Psoas muscle (tissue), 8 donors: ENCODE measurements around the gene PSG11. TPM values are rescaled to one million over a fixed set of nuclear protein-coding genes. Genes with fewer than 3 reads are reported as not detected.

Experiments used
- ATAC-seq, 4 donors: fragments of 200-7000 bp; cut with Tn5 transposase; one replicate each; pipeline ENCODE4 v1.9.1; 2020; ENCODE audit warnings: moderate library complexity in 3 of 4, mild to moderate bottlenecking in 2 of 4
- DNase-seq, 2 donors: peaks; one replicate each; pipeline ENCODE4 v3.0.0-alpha.2; 2020
- H3K27ac ChIP-seq: fragments of 200-600 bp; one replicate; pipeline ENCODE4 v1.8.0; 2022
- H3K27me3 ChIP-seq, 3 donors: fragments of 200-600 bp in 1 of 3; one replicate each; pipeline versions ENCODE4 v1.6.1 to v1.8.0; 2013 to 2022; ENCODE audit warnings: low read length in 2 of 3, mild to moderate bottlenecking in 2 of 3, moderate library complexity in 1 of 3; ENCODE audit not compliant: insufficient read depth in 3 of 3
- H3K36me3 ChIP-seq, 2 donors: fragments of 200-600 bp in 1 of 2; one replicate each; pipeline versions ENCODE4 v1.6.1 to v1.8.0; 2013 to 2022; ENCODE audit warnings: low read depth in 1 of 2, mild to moderate bottlenecking in 1 of 2, moderate library complexity in 1 of 2; ENCODE audit not compliant: insufficient read depth in 1 of 2
- H3K4me1 ChIP-seq: fragments of 200-600 bp; one replicate; pipeline ENCODE4 v1.8.0; 2022
- H3K4me3 ChIP-seq: fragments of 200-600 bp; one replicate; pipeline ENCODE4 v1.8.0; 2022; ENCODE audit warnings: mild to moderate bottlenecking
- H3K9me3 ChIP-seq: fragments of 200-600 bp; one replicate; pipeline ENCODE4 v1.8.0; 2022
- CTCF ChIP-seq: fragments of 200-600 bp; IDR thresholded peaks from one replicate; pipeline ENCODE4 v1.8.0; 2022; ENCODE audit warnings: antibody characterized with exemption
- WGBS, 3 donors: extraction: QIAGEN DNeasy Blood & Tissue Kit; methylation state at CpG; one replicate each; pipeline versions ENCODE4 v1.1.6 to v1.1.7; 2013; 5-methylcytosine and 5-hydroxymethylcytosine counted together
- intact Hi-C, 2 donors: fragments of 100-400 bp; cut with DNase I; formaldehyde crosslinking; loops; one replicate each; pipeline versions ENCODE4 v1.11.0 to v1.14.2; 2022
- polyA plus RNA-seq, 3 donors: library from polyadenylated mRNA; stranded (reverse); fragments of 200-250 nt; gene quantifications; one replicate each; pipeline ENCODE4 v1.2.3, GENCODE V29; 2013
- total RNA-seq, 4 donors: library from RNA; stranded (reverse); fragmentation: NEBNext Ultra II Directional in 2 of 4; extraction: Animal tissue kit (Norgen Biotek cat#: 25700) in 2 of 4; gene quantifications; one replicate each; pipeline versions ENCODE4 v1.2.1 to v1.2.4, GENCODE V29; 2021 to 2023
- donor health status: healthy with polysubstance abuse.
- donor health status: DM: no; HTN: no; CAD: no; lungs with moderate emphysema.
- donor health status: Bipolar disorder and iron deficiency.
- donor health status: healthy.
- donor health status: DM: yes; HTN: yes; CAD: no.
- donor health status: DM: no; HTN: no; CAD: no.
- donor health status: DM: no; HTN: no; CAD: no.
- donor health status: DM: yes; HTN: yes; CAD: no.

The PSG11 gene
- total and polyA plus RNA-seq, 7 donors, result 0.13 TPM; not detected in 6

- Histone ChIP-seq H3K27me3 (peaks cover 0 to 2% (median 0%) of the 10 kb centered on the region in 3 donors), H3K9me3 (no peaks in the 10 kb centered on the region), H3K27ac (no peak overlapping the region), H3K4me3 (no peak overlapping the region), H3K36me3 (no peaks in the 10 kb centered on the region), H3K4me1 (no peaks in the 10 kb centered on the region)
- 81 to 87% (median 85%) methylated on average over 2 of the region's 2 CpGs for WGBS, 3 donors
- ATAC-seq (no peak), DNase-seq (no peak)
- intact Hi-C loops, result no loop called here
- TF ChIP-seq CTCF, result no peak
These were observed 61.1 kb downstream of the PSG11 start for GRCh38 chr19:42965176-42965575.

GRCh38 chr19:42961119-42961518 lies 65.2 kb downstream of the PSG11 start:
- Histone ChIP-seq H3K27me3 (peaks cover 0 to 2% (median 0%) of the 10 kb centered on the region in 3 donors), H3K36me3 (no peaks in the 10 kb centered on the region), H3K4me3 (no peak overlapping the region), H3K4me1 (no peaks in the 10 kb centered on the region), H3K9me3 (no peaks in the 10 kb centered on the region), H3K27ac (no peak overlapping the region)
- no peak for ATAC-seq
- no peak for TF ChIP-seq CTCF
- intact Hi-C loops, result no loop called here
- no peak for DNase-seq
- 70 to 84% (median 82%) methylated on average over 6 of the region's 6 CpGs for WGBS, 3 donors

Other genes starting within 250 kb of the PSG11 start
- not detected for gene PSG1, start 146.8 kb downstream of the PSG11 start, total RNA-seq
- gene PSG1, start 146.8 kb downstream of the PSG11 start, polyA plus RNA-seq, result under 1 TPM in 1 of 3 donors, not detected in 2; 0.51 TPM
- gene PSG6, start 108.6 kb downstream of the PSG11 start, total RNA-seq, result not detected
- gene PSG6, start 108.6 kb downstream of the PSG11 start, polyA plus RNA-seq, result not detected
- gene PSG7, start 89.3 kb downstream of the PSG11 start, total RNA-seq, result not detected
- under 1 TPM in 1 of 3 donors, not detected in 2; 0.01 TPM for gene PSG7, start 89.3 kb downstream of the PSG11 start, polyA plus RNA-seq
- gene PSG2, start 56.2 kb upstream of the PSG11 start, total RNA-seq, result not detected
- gene PSG2, start 56.2 kb upstream of the PSG11 start, polyA plus RNA-seq, result not detected
- gene PSG5, start 160.1 kb upstream of the PSG11 start, total RNA-seq, result not detected
- gene PSG5, start 160.1 kb upstream of the PSG11 start, polyA plus RNA-seq, result not detected
- gene PSG4, start 179.2 kb upstream of the PSG11 start, total RNA-seq, result not detected
- gene PSG4, start 179.2 kb upstream of the PSG11 start, polyA plus RNA-seq, result not detected
- gene PSG9, start 243.1 kb upstream of the PSG11 start, total RNA-seq, result not detected
- gene PSG9, start 243.1 kb upstream of the PSG11 start, polyA plus RNA-seq, result not detected